ENCODE results near the gene ARHGAP4.

ARHGAP4 gene

GRCh38 chrX:153873282-153874084, 52.6 kb downstream of the ARHGAP4 start:
- in situ Hi-C loops (cut with HindIII; ENCODE audit: low pct_unique_long_range_greater_than_20kb, low sequenced_read_pairs), result no loop called here
- no peak for TF ChIP-seq JUND (IDR thresholded peaks at IDR 0.05; ENCODE audit: low read depth)
- no peak for DNase-seq (ENCODE audit: low read depth in 1 of 2, low spot score in 1 of 2)

GRCh38 chrX:153871946-153872878, 53.9 kb downstream of the ARHGAP4 start:
- in situ Hi-C loops (cut with HindIII; ENCODE audit: low pct_unique_long_range_greater_than_20kb, low sequenced_read_pairs), result no loop called here
- no peak for TF ChIP-seq JUND (IDR thresholded peaks at IDR 0.05; ENCODE audit: low read depth)
- DNase-seq (ENCODE audit: low read depth in 1 of 2, low spot score in 1 of 2), result no peak

- in situ Hi-C loops (cut with HindIII; ENCODE audit: low pct_unique_long_range_greater_than_20kb, low sequenced_read_pairs), result no loop called here
- TF ChIP-seq JUND (IDR thresholded peaks at IDR 0.05; ENCODE audit: low read depth), result no peak
- no peak for DNase-seq (ENCODE audit: low read depth in 1 of 2, low spot score in 1 of 2)
Observed at GRCh38 chrX:153871451-153871850, 54.6 kb downstream of the ARHGAP4 start.

DNA sequence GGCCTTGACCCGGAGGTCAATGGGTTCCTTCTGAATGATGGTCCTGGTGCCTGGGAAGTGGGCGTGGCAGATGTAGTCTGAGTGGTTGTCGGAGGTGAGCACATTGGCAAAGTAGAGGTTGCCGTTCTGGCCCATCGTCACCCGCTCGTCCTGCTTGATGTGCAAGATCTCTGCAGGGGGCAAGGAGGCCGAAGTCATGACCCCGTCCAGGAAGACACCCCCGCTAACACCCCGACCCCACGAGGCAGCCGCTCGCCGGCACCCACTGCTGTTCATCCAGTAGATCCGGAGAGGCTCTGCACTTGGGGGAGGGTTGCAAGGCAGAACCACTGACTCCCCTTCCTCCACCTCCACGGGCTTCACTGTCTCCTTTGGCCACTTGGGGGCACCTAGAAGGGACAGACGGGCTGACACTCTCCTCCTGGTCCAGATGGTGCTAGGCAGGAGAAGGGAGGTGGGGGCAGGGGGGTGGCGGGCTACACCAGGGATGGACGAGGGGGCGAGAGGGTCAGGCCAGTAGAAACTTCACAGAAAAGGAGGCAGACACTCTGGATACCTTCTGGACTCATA, 55.2 kb downstream of the ARHGAP4 start:
- DNase-seq (ENCODE audit: low read depth in 1 of 2, low spot score in 1 of 2), result no peak
- in situ Hi-C loops (cut with HindIII; ENCODE audit: low pct_unique_long_range_greater_than_20kb, low sequenced_read_pairs), result no loop called here

DNA sequence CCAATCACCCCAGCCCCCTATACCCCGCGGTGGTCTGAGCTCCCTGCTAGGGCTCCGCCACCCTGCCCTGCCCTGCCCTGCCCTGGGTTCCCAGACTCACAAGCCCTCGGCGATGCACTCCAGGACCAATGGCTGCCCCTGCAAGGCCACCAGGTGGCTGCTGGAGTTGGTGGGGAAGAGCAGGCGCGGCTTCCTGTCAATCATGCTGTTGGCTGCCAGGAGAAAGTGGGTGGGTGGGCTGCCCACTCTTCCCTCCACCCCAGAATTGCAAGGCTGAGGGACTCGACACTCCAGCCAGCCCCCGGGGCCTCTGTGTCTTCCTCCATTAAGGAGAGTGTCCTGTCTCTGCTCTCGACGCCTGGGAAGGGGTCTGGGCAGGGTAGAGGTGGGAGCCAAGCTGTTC, 55.8 kb downstream of the ARHGAP4 start:
- no peak for TF ChIP-seq JUND (IDR thresholded peaks at IDR 0.05; ENCODE audit: low read depth)
- in situ Hi-C loops (cut with HindIII; ENCODE audit: low pct_unique_long_range_greater_than_20kb, low sequenced_read_pairs), result no loop called here
- no peak for DNase-seq (ENCODE audit: low read depth in 1 of 2, low spot score in 1 of 2)

More for the DNA sequence above, 55.2 kb downstream of the ARHGAP4 start:
- TF ChIP-seq JUND (IDR thresholded peaks at IDR 0.05; ENCODE audit: low read depth), result no peak

DNA sequence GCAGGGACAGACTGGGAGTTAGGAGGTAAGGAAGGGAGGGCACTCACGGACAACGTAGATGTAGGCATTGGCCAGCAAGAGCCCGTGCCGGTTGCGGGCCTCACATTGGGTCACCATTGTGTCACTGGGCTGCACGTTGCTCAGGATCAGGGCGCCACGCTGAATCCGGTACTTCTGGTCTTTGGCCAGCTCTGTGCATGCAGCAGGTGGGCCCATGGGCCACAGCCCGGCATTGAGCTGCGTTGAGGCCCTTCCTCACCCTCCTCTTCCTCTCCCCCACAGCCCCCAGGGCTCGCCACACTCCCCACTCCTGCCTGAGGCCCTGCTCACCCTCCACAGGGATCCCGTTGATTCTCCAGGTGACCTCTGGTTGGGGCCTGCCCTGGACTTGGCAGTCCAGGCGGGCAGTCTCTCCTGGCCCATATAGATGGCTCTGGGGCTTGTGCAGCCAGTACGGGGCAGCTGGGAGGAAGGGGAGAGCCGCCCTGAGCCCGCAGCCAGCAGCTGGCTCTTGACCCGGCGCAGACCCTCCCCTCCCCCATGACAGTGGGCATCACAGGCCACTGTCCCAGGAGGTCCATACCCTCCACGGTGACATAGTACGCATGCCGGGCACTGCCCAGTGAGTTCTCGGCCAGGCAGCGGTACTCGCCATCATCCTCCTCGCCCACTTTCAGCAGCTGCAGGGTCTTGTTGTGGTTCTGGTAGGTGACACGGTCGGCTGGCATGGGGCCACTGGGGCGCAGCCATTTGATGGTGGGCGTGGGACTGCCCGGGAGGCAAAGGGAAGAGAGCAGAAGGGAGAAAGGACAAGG, 56.4 kb downstream of the ARHGAP4 start:
- TF ChIP-seq JUND (IDR thresholded peaks at IDR 0.05; ENCODE audit: low read depth), result no peak
- in situ Hi-C loops (cut with HindIII; ENCODE audit: low pct_unique_long_range_greater_than_20kb, low sequenced_read_pairs), result no loop called here
- DNase-seq (ENCODE audit: low read depth in 1 of 2, low spot score in 1 of 2), result no peak

- in situ Hi-C loops (cut with HindIII; ENCODE audit: low pct_unique_long_range_greater_than_20kb, low sequenced_read_pairs), result no loop called here
- no peak for TF ChIP-seq JUND (IDR thresholded peaks at IDR 0.05; ENCODE audit: low read depth)
- DNase-seq (ENCODE audit: low read depth in 1 of 2, low spot score in 1 of 2), result no peak
Observed at GRCh38 chrX:153868576-153869472, 57.2 kb downstream of the ARHGAP4 start.

GRCh38 chrX:153867671-153868070, 58.4 kb downstream of the ARHGAP4 start:
- DNase-seq (ENCODE audit: low read depth in 1 of 2, low spot score in 1 of 2), result no peak
- in situ Hi-C loops (cut with HindIII; ENCODE audit: low pct_unique_long_range_greater_than_20kb, low sequenced_read_pairs), result no loop called here
- TF ChIP-seq JUND (IDR thresholded peaks at IDR 0.05; ENCODE audit: low read depth), result no peak

- in situ Hi-C loops (cut with HindIII; ENCODE audit: low pct_unique_long_range_greater_than_20kb, low sequenced_read_pairs), result no loop called here
- TF ChIP-seq JUND (IDR thresholded peaks at IDR 0.05; ENCODE audit: low read depth), result no peak
- DNase-seq (ENCODE audit: low read depth in 1 of 2, low spot score in 1 of 2), result no peak
Observed at GRCh38 chrX:153867139-153867538, 58.9 kb downstream of the ARHGAP4 start.

GRCh38 chrX:153866302-153867019, 59.6 kb downstream of the ARHGAP4 start:
- DNase-seq (ENCODE audit: low read depth in 1 of 2, low spot score in 1 of 2), result no peak
- no peak for TF ChIP-seq JUND (IDR thresholded peaks at IDR 0.05; ENCODE audit: low read depth)
- in situ Hi-C loops (cut with HindIII; ENCODE audit: low pct_unique_long_range_greater_than_20kb, low sequenced_read_pairs), result no loop called here

DNA sequence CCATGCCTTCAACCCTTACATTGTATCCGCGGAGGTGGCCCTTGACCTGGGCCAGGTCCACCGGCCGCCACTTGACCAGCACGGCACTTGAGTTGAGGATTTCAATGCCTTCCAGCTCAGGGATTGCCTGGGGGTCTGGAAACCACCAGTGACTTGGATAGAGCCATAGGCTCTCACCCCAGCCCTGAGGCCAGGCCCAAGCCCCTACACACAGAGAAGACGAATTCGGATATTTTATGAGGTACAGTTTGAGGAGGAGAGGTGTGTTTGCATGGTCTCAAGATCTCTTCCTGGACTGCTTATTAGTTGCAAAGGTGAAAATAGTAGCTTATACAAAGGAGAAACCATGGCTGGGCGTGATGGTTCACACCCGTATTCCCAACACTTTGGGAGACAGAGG, 60.4 kb downstream of the ARHGAP4 start:
- DNase-seq (ENCODE audit: low read depth in 1 of 2, low spot score in 1 of 2), result no peak
- in situ Hi-C loops (cut with HindIII; ENCODE audit: low pct_unique_long_range_greater_than_20kb, low sequenced_read_pairs), result no loop called here
- no peak for TF ChIP-seq JUND (IDR thresholded peaks at IDR 0.05; ENCODE audit: low read depth)
